ENCODE results near the gene DLGAP1. TPM values are rescaled to one million over a fixed set of nuclear protein-coding genes. Genes with fewer than 3 reads are reported as not detected.

Gene DLGAP1
- total RNA-seq, 1 experiment from 2014 or later: 0.39 TPM

GRCh38 chr18:3873698-3874097 lies 581.4 kb downstream of the DLGAP1 start:
- no peak overlapping the region for H2AFZ ChIP-seq (ENCODE audit: low read depth, low read length, poor library complexity, severe bottlenecking)
- DNase-seq (ENCODE audit: low read depth, low spot score) (no peak), ATAC-seq (no peak)
- H3K79me2 ChIP-seq (ENCODE audit: insufficient read depth, low read length): no peaks in the 10 kb centered on the region
- H4K20me1 ChIP-seq (ENCODE audit: insufficient read depth): no peaks in the 10 kb centered on the region
- H3K9me3 ChIP-seq (ENCODE audit: control insufficient read depth in 1 of 2, insufficient read depth in 1 of 2, low read depth in 1 of 2, low read length in 2 of 2): no peaks in the 10 kb centered on the region
- POLR2A ChIA-PET: no interaction called here
- no peaks in the 10 kb centered on the region for H3K9me2 ChIP-seq (ENCODE audit: insufficient read depth)
- CTCF ChIA-PET: no interaction called here
- no peaks in the 10 kb centered on the region for H3K4me1 ChIP-seq (ENCODE audit: control insufficient read depth in 1 of 2, insufficient read depth in 2 of 2, low read length in 2 of 2)
- H3K4me3 ChIP-seq (replicated peaks in 1 of 2; ENCODE audit: low read depth in 1 of 2, low read length in 2 of 2): no peak overlapping the region
- no peak overlapping the region for H3K27ac ChIP-seq (ENCODE audit: low read depth, low read length)
- RAD21 ChIA-PET (ENCODE audit: low non-redundant PET in 1 of 2, low total read pairs in 2 of 2, uncharacterized antibody in 2 of 2, unreplicated experiment in 2 of 2): no interaction called here
- H3K9ac ChIP-seq (ENCODE audit: low read length): no peak overlapping the region
- no peaks in the 10 kb centered on the region for H3K36me3 ChIP-seq (ENCODE audit: control insufficient read depth in 1 of 2, insufficient read depth in 2 of 2, low read length in 2 of 2)
- H3K4me2 ChIP-seq (ENCODE audit: low read length): no peak overlapping the region
- peaks cover 73% of the 10 kb centered on the region for H3K27me3 ChIP-seq (ENCODE audit: insufficient read depth, low read length)
- BruUV-seq (replicated peaks): no TSS peak
- TF ChIP-seq RAD21 (IDR thresholded peaks at IDR 0.05; ENCODE audit: low read depth) (no peak), ZNF274 (IDR thresholded peaks at IDR 0.05; ENCODE audit: low read depth, low read length) (no peak), FOSL1 (IDR thresholded peaks at IDR 0.05; ENCODE audit: low read depth) (no peak), YY1 (IDR thresholded peaks at IDR 0.05; ENCODE audit: extremely low read depth, insufficient replicate concordance, low read depth, low read length) (no peak), CBX3 (IDR thresholded peaks at IDR 0.05; ENCODE audit: low read depth) (no peak), ATF3 (IDR thresholded peaks at IDR 0.05) (no peak), MAX (IDR thresholded peaks at IDR 0.05) (no peak), ZFX (IDR thresholded peaks at IDR 0.05) (no peak), CTCF (IDR thresholded peaks at IDR 0.05 in 2 of 3, conservative IDR thresholded peaks at IDR 0.05 in 1 of 3; ENCODE audit: borderline replicate concordance in 1 of 3, insufficient read depth in 1 of 3, low read depth in 2 of 3, low read length in 2 of 3) (no peak), SRF (IDR thresholded peaks at IDR 0.05; ENCODE audit: low read depth) (no peak)
- intact Hi-C loops (cut with micrococcal nuclease): loop anchor here (5.0 kb wide), 1 partner anchor 941 kb away; no protein-coding TSS in a partner anchor

All from HCT116 (cell line).